A549 (cell line): ENCODE results near the gene PAX8.

ENCODE experiments used
- BHLHE40 ChIP-seq: IDR thresholded peaks from 2 replicates; pipeline ENCODE4 v1.6.1; 2012; ENCODE audit warnings: low read depth, low read length, inconsistent platforms
- CHD2 ChIP-seq: fragments of 150-350 bp; IDR thresholded peaks from 2 replicates; pipeline ENCODE4 v1.6.1; 2014; ENCODE audit warnings: low read length; ENCODE audit not compliant: partially characterized antibody
- CTCF ChIP-seq: fragments of >200 bp; sonication (Bioruptor Twin); formaldehyde crosslinking; IDR thresholded peaks from 3 replicates; pipeline ENCODE4 v1.5.1; 2016
- EHMT2 ChIP-seq: fragments of 200-600 bp; sonication (generic); IDR thresholded peaks from 2 replicates; pipeline ENCODE4 v1.6.1; 2016; ENCODE audit warnings: antibody characterized with exemption, low read depth, mild to moderate bottlenecking, moderate library complexity
- EP300 ChIP-seq, 2 experiments: fragments of >200 bp; sonication (Bioruptor Twin); formaldehyde crosslinking; IDR thresholded peaks; 2 replicates in 1 of 2; 3 replicates in 1 of 2; pipeline ENCODE4 v1.6.1; 2016 to 2017
- NFE2L2 ChIP-seq: fragments of 150-350 bp; conservative IDR thresholded peaks from 2 replicates; pipeline ENCODE4 v1.6.1; 2014; ENCODE audit warnings: low read length
- POLR2A ChIP-seq: IDR thresholded peaks from 2 replicates; pipeline ENCODE4 v1.6.1; 2012; ENCODE audit warnings: mild to moderate bottlenecking, low read length
- RAD21 ChIP-seq, 2 experiments: fragments of >200 bp in 1 of 2; sonication (Bioruptor Twin) in 1 of 2; formaldehyde crosslinking in 1 of 2; IDR thresholded peaks in 1 of 2; conservative IDR thresholded peaks in 1 of 2; 2 replicates in 1 of 2; 3 replicates in 1 of 2; pipeline ENCODE4 v1.6.1; 2012 to 2018; ENCODE audit warnings: inconsistent platforms in 1 of 2
- USF2 ChIP-seq: fragments of 450-650 bp; IDR thresholded peaks from 2 replicates; pipeline ENCODE4 v1.6.1; 2014; ENCODE audit warnings: antibody characterized with exemption
- TF ChIP-seq, protein P1 (sequence below): fragments of 200-600 bp; sonication (generic); IDR thresholded peaks from 2 replicates; pipeline ENCODE4 v1.6.1; 2016; ENCODE audit warnings: antibody characterized with exemption, mild to moderate bottlenecking, moderate library complexity
- TF ChIP-seq, protein P2 (sequence below): fragments of 150-350 bp; IDR thresholded peaks from 2 replicates; pipeline ENCODE4 v1.6.1; 2014; ENCODE audit warnings: low read depth, mild to moderate bottlenecking, low read length

- TF ChIP-seq EHMT2 (no peak), NFE2L2 (no peak), RAD21 (conservative IDR thresholded peaks at IDR 0.05 in 1 of 2, IDR thresholded peaks at IDR 0.05 in 1 of 2) (no peak), CHD2 (no peak), EP300 (IDR thresholded peaks at IDR 0.05) (no peak), CTCF (no peak), POLR2A (no peak), BHLHE40 (no peak), USF2 (no peak)
- TF ChIP-seq, protein P1, sequence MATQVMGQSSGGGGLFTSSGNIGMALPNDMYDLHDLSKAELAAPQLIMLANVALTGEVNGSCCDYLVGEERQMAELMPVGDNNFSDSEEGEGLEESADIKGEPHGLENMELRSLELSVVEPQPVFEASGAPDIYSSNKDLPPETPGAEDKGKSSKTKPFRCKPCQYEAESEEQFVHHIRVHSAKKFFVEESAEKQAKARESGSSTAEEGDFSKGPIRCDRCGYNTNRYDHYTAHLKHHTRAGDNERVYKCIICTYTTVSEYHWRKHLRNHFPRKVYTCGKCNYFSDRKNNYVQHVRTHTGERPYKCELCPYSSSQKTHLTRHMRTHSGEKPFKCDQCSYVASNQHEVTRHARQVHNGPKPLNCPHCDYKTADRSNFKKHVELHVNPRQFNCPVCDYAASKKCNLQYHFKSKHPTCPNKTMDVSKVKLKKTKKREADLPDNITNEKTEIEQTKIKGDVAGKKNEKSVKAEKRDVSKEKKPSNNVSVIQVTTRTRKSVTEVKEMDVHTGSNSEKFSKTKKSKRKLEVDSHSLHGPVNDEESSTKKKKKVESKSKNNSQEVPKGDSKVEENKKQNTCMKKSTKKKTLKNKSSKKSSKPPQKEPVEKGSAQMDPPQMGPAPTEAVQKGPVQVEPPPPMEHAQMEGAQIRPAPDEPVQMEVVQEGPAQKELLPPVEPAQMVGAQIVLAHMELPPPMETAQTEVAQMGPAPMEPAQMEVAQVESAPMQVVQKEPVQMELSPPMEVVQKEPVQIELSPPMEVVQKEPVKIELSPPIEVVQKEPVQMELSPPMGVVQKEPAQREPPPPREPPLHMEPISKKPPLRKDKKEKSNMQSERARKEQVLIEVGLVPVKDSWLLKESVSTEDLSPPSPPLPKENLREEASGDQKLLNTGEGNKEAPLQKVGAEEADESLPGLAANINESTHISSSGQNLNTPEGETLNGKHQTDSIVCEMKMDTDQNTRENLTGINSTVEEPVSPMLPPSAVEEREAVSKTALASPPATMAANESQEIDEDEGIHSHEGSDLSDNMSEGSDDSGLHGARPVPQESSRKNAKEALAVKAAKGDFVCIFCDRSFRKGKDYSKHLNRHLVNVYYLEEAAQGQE, result no peak
- TF ChIP-seq, protein P2, sequence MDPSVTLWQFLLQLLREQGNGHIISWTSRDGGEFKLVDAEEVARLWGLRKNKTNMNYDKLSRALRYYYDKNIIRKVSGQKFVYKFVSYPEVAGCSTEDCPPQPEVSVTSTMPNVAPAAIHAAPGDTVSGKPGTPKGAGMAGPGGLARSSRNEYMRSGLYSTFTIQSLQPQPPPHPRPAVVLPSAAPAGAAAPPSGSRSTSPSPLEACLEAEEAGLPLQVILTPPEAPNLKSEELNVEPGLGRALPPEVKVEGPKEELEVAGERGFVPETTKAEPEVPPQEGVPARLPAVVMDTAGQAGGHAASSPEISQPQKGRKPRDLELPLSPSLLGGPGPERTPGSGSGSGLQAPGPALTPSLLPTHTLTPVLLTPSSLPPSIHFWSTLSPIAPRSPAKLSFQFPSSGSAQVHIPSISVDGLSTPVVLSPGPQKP, result no peak
Observed at GRCh38 chr2:113179446-113180045, 99.2 kb downstream of the PAX8 start.
